Measurements from ENCODE around the gene PRICKLE2. TPM values are rescaled to one million over a fixed set of nuclear protein-coding genes. Genes with fewer than 3 reads are reported as not detected.

The PRICKLE2 gene
- total and polyA plus RNA-seq, 2 donors (not counting 1 experiment from before 2014, with no cell fraction given), result 14.1 to 29.4 TPM

- Histone ChIP-seq H3K4me3 (replicated peaks in 1 of 4; ENCODE audit: control extremely low read depth in 1 of 4, insufficient read depth in 1 of 4, low read depth in 3 of 4, low read length in 4 of 4) (no peak overlapping the region), H3K9ac (ENCODE audit: insufficient read depth, low read length) (no peak overlapping the region), H3K9me3 (ENCODE audit: control insufficient read depth, insufficient read depth, low read depth, low read length) (no peaks in the 10 kb centered on the region), H3K79me2 (ENCODE audit: control insufficient read depth, insufficient read depth, low read length) (no peaks in the 10 kb centered on the region), H3K4me1 (ENCODE audit: control insufficient read depth, extremely low read depth, insufficient read depth, low read length) (no peaks in the 10 kb centered on the region), H3K4me2 (ENCODE audit: extremely low read depth, insufficient read depth, low read length) (no peak overlapping the region), H2AFZ (ENCODE audit: low read length) (no peak overlapping the region), H4K20me1 (ENCODE audit: control insufficient read depth, extremely low read depth, insufficient read depth, low read length) (no peaks in the 10 kb centered on the region), H3K36me3 (ENCODE audit: control insufficient read depth, insufficient read depth, low read length) (no peaks in the 10 kb centered on the region), H3K27me3 (ENCODE audit: control insufficient read depth, insufficient read depth, low read length) (no peaks in the 10 kb centered on the region), H3K27ac (ENCODE audit: insufficient read depth, low read length) (no peak overlapping the region)
- TF ChIP-seq EZH2 (IDR thresholded peaks at IDR 0.05; ENCODE audit: low read length, missing control alignments) (no peak), CTCF (conservative IDR thresholded peaks at IDR 0.05 in 1 of 2, IDR thresholded peaks at IDR 0.05 in 1 of 2; ENCODE audit: low read depth in 1 of 2, low read length in 2 of 2) (no peak)
- no peak for DNase-seq (ENCODE audit: low read depth in 2 of 2)
Observed at GRCh38 chr3:64129106-64129505, 96.2 kb downstream of the PRICKLE2 start.

- Histone ChIP-seq H4K20me1 (ENCODE audit: control insufficient read depth, extremely low read depth, insufficient read depth, low read length) (no peaks in the 10 kb centered on the region), H3K9ac (ENCODE audit: insufficient read depth, low read length) (no peak overlapping the region), H3K36me3 (ENCODE audit: control insufficient read depth, insufficient read depth, low read length) (no peaks in the 10 kb centered on the region), H2AFZ (ENCODE audit: low read length) (no peak overlapping the region), H3K27me3 (ENCODE audit: control insufficient read depth, insufficient read depth, low read length) (no peaks in the 10 kb centered on the region), H3K27ac (ENCODE audit: insufficient read depth, low read length) (no peak overlapping the region), H3K4me2 (ENCODE audit: extremely low read depth, insufficient read depth, low read length) (no peak overlapping the region), H3K4me3 (replicated peaks in 1 of 4; ENCODE audit: control extremely low read depth in 1 of 4, insufficient read depth in 1 of 4, low read depth in 3 of 4, low read length in 4 of 4) (no peak overlapping the region), H3K79me2 (ENCODE audit: control insufficient read depth, insufficient read depth, low read length) (no peaks in the 10 kb centered on the region), H3K4me1 (ENCODE audit: control insufficient read depth, extremely low read depth, insufficient read depth, low read length) (no peaks in the 10 kb centered on the region), H3K9me3 (ENCODE audit: control insufficient read depth, insufficient read depth, low read depth, low read length) (no peaks in the 10 kb centered on the region)
- no peak for TF ChIP-seq CTCF (conservative IDR thresholded peaks at IDR 0.05 in 1 of 2, IDR thresholded peaks at IDR 0.05 in 1 of 2; ENCODE audit: low read depth in 1 of 2, low read length in 2 of 2)
- TF ChIP-seq EZH2 (IDR thresholded peaks at IDR 0.05; ENCODE audit: low read length, missing control alignments), result no peak
- DNase-seq (ENCODE audit: low read depth in 2 of 2), result no peak
Observed at GRCh38 chr3:64125561-64125960, 99.7 kb downstream of the PRICKLE2 start.

- no peak overlapping the region for H3K4me3 ChIP-seq (replicated peaks in 1 of 4; ENCODE audit: control extremely low read depth in 1 of 4, insufficient read depth in 1 of 4, low read depth in 3 of 4, low read length in 4 of 4)
- H4K20me1 ChIP-seq (ENCODE audit: control insufficient read depth, extremely low read depth, insufficient read depth, low read length), result no peaks in the 10 kb centered on the region
- no peak overlapping the region for H2AFZ ChIP-seq (ENCODE audit: low read length)
- no peaks in the 10 kb centered on the region for H3K36me3 ChIP-seq (ENCODE audit: control insufficient read depth, insufficient read depth, low read length)
- no peaks in the 10 kb centered on the region for H3K9me3 ChIP-seq (ENCODE audit: control insufficient read depth, insufficient read depth, low read depth, low read length)
- no peaks in the 10 kb centered on the region for H3K79me2 ChIP-seq (ENCODE audit: control insufficient read depth, insufficient read depth, low read length)
- no peak overlapping the region for H3K9ac ChIP-seq (ENCODE audit: insufficient read depth, low read length)
- DNase-seq (ENCODE audit: low read depth in 2 of 2), result no peak
- H3K27ac ChIP-seq (ENCODE audit: insufficient read depth, low read length), result no peak overlapping the region
- no peak for TF ChIP-seq CTCF (conservative IDR thresholded peaks at IDR 0.05 in 1 of 2, IDR thresholded peaks at IDR 0.05 in 1 of 2; ENCODE audit: low read depth in 1 of 2, low read length in 2 of 2)
- TF ChIP-seq EZH2 (IDR thresholded peaks at IDR 0.05; ENCODE audit: low read length, missing control alignments), result no peak
- H3K27me3 ChIP-seq (ENCODE audit: control insufficient read depth, insufficient read depth, low read length), result no peaks in the 10 kb centered on the region
- no peak overlapping the region for H3K4me2 ChIP-seq (ENCODE audit: extremely low read depth, insufficient read depth, low read length)
- no peaks in the 10 kb centered on the region for H3K4me1 ChIP-seq (ENCODE audit: control insufficient read depth, extremely low read depth, insufficient read depth, low read length)
Observed at GRCh38 chr3:64123931-64124330, 101.3 kb downstream of the PRICKLE2 start.
